ENCODE results near the gene ADCY3.
"Not testable (repeated sequence)": the region's sequence is repeated elsewhere in the genome, so short reads cannot be mapped to it uniquely, and the experiment has no call there.

Gene ADCY3

GRCh38 chr2:24800487-24800886 is 119.5 kb downstream of the ADCY3 start:
- DNase-seq: not testable (repeated sequence)

- no peak for DNase-seq
These were observed 122.4 kb downstream of the ADCY3 start for GRCh38 chr2:24797644-24798043.

GRCh38 chr2:24793761-24794435 is 126.1 kb downstream of the ADCY3 start:
- DNase-seq: no peak

- peak; percentile 91 to 94 for DNase-seq
These were observed 126.9 kb downstream of the ADCY3 start, which contains the start of the genes CENPO and PTRHD1 for GRCh38 chr2:24792874-24793760. Gene CENPO (plus strand): TSS chr2:24793425. CDS start chr2:24793920, 495 bp downstream. Gene PTRHD1 (minus strand): TSS chr2:24793391. CDS start chr2:24793377, 14 bp downstream.

GRCh38 chr2:24792542-24792873 is 127.5 kb downstream of the ADCY3 start:
- DNase-seq: no peak

- no peak for DNase-seq
These were observed 128.6 kb downstream of the ADCY3 start for GRCh38 chr2:24791452-24791851.

GRCh38 chr2:24788816-24789215 is 131.2 kb downstream of the ADCY3 start:
- no peak for DNase-seq

GRCh38 chr2:24787532-24787931 is 132.5 kb downstream of the ADCY3 start:
- no peak for DNase-seq

- no peak for DNase-seq
These were observed 134.2 kb downstream of the ADCY3 start for GRCh38 chr2:24785671-24786321.

- DNase-seq: no peak
These were observed 136.4 kb downstream of the ADCY3 start for GRCh38 chr2:24783641-24784040.

- DNase-seq: no peak
These were observed 140.9 kb downstream of the ADCY3 start for GRCh38 chr2:24779116-24779515.

GRCh38 chr2:24774373-24774772 is 145.7 kb downstream of the ADCY3 start:
- DNase-seq: no peak

- DNase-seq: no peak
These were observed 148.1 kb downstream of the ADCY3 start for GRCh38 chr2:24771764-24772586.

- DNase-seq: no peak
These were observed 149.0 kb downstream of the ADCY3 start for GRCh38 chr2:24771061-24771460.

All from stimulated activated CD4-positive, alpha-beta T cell treated with anti-CD3 and anti-CD28 coated beads, Interleukin-4, amount 100 ng/mL, for 4 hours (primary cell).